ENCODE results near the gene IGSF3. TPM values are rescaled to one million over a fixed set of nuclear protein-coding genes. Genes with fewer than 3 reads are reported as not detected.

Gene IGSF3
- polyA plus RNA-seq, 1 donor (not counting 4 experiments of a cell fraction or from before 2014, with no cell fraction given) = 47.4 TPM

GRCh38 chr1:116716391-116716790, 48.9 kb upstream of the IGSF3 start:
- Histone ChIP-seq H3K36me3 (ENCODE audit: control insufficient read depth in 2 of 2, extremely low read depth in 1 of 2, insufficient read depth in 2 of 2, low read length in 2 of 2) (no peaks in the 10 kb centered on the region), H3K9me1 (ENCODE audit: control insufficient read depth, extremely low read depth, insufficient read depth, low read length) (no peaks in the 10 kb centered on the region), H3K27ac (ENCODE audit: control insufficient read depth, insufficient read depth, low read length) (no peak overlapping the region), H3K79me2 (ENCODE audit: control insufficient read depth, insufficient read depth, low read length) (no peaks in the 10 kb centered on the region), H3K9me3 (ENCODE audit: control insufficient read depth, low read depth, low read length) (no peaks in the 10 kb centered on the region), H3K4me1 (ENCODE audit: control insufficient read depth, extremely low read depth, insufficient read depth, low read length) (peaks cover 20% of the 10 kb centered on the region), H2AFZ (ENCODE audit: control insufficient read depth, low read length) (no peak overlapping the region), H3K4me3 (ENCODE audit: control insufficient read depth in 2 of 3, extremely low read depth in 1 of 3, insufficient read depth in 2 of 3, low read depth in 1 of 3, low read length in 3 of 3) (no peak overlapping the region), H3K4me2 (ENCODE audit: control insufficient read depth, extremely low read depth, insufficient read depth, low read depth, low read length) (no peak overlapping the region), H4K20me1 (ENCODE audit: control insufficient read depth, extremely low read depth, insufficient read depth, low read length) (no peaks in the 10 kb centered on the region), H3K9ac (ENCODE audit: control insufficient read depth, extremely low read depth, insufficient read depth, low read length) (no peak overlapping the region), H3K27me3 (ENCODE audit: control insufficient read depth, extremely low read depth, insufficient read depth, low read length) (no peaks in the 10 kb centered on the region)
- dilution Hi-C loops (cut with MboI; ENCODE audit: extremely low pct_ligation_motif_present, low sequenced_read_pairs) = no loop called here
- no peak for TF ChIP-seq EZH2 (IDR thresholded peaks at IDR 0.05; ENCODE audit: low read length)
- TF ChIP-seq CTCF (optimal IDR thresholded peaks at IDR 0.05 in 1 of 3, IDR thresholded peaks at IDR 0.05 in 1 of 3, conservative IDR thresholded peaks at IDR 0.05 in 1 of 3; ENCODE audit: extremely low read depth in 1 of 3, insufficient read depth in 2 of 3, low read length in 3 of 3) = no peak
- no peak for FAIRE-seq
- no peak for DNase-seq (ENCODE audit: low read depth, low spot score)

GRCh38 chr1:116713474-116713873, 45.9 kb upstream of the IGSF3 start:
- peaks cover 5% of the 10 kb centered on the region for H3K4me1 ChIP-seq (ENCODE audit: control insufficient read depth, extremely low read depth, insufficient read depth, low read length)
- no peak overlapping the region for H2AFZ ChIP-seq (ENCODE audit: control insufficient read depth, low read length)
- no peaks in the 10 kb centered on the region for H3K27me3 ChIP-seq (ENCODE audit: control insufficient read depth, extremely low read depth, insufficient read depth, low read length)
- no peak overlapping the region for H3K4me2 ChIP-seq (ENCODE audit: control insufficient read depth, extremely low read depth, insufficient read depth, low read depth, low read length)
- TF ChIP-seq CTCF (optimal IDR thresholded peaks at IDR 0.05 in 1 of 3, IDR thresholded peaks at IDR 0.05 in 1 of 3, conservative IDR thresholded peaks at IDR 0.05 in 1 of 3; ENCODE audit: extremely low read depth in 1 of 3, insufficient read depth in 2 of 3, low read length in 3 of 3) = no peak
- no peak for TF ChIP-seq EZH2 (IDR thresholded peaks at IDR 0.05; ENCODE audit: low read length)
- no peaks in the 10 kb centered on the region for H4K20me1 ChIP-seq (ENCODE audit: control insufficient read depth, extremely low read depth, insufficient read depth, low read length)
- FAIRE-seq = no peak
- dilution Hi-C loops (cut with MboI; ENCODE audit: extremely low pct_ligation_motif_present, low sequenced_read_pairs) = no loop called here
- no peak overlapping the region for H3K9ac ChIP-seq (ENCODE audit: control insufficient read depth, extremely low read depth, insufficient read depth, low read length)
- no peaks in the 10 kb centered on the region for H3K79me2 ChIP-seq (ENCODE audit: control insufficient read depth, insufficient read depth, low read length)
- DNase-seq (ENCODE audit: low read depth, low spot score) = no peak
- no peaks in the 10 kb centered on the region for H3K9me3 ChIP-seq (ENCODE audit: control insufficient read depth, low read depth, low read length)
- no peaks in the 10 kb centered on the region for H3K36me3 ChIP-seq (ENCODE audit: control insufficient read depth in 2 of 2, extremely low read depth in 1 of 2, insufficient read depth in 2 of 2, low read length in 2 of 2)
- H3K4me3 ChIP-seq (ENCODE audit: control insufficient read depth in 2 of 3, extremely low read depth in 1 of 3, insufficient read depth in 2 of 3, low read depth in 1 of 3, low read length in 3 of 3) = no peak overlapping the region
- H3K27ac ChIP-seq (ENCODE audit: control insufficient read depth, insufficient read depth, low read length) = no peak overlapping the region
- no peaks in the 10 kb centered on the region for H3K9me1 ChIP-seq (ENCODE audit: control insufficient read depth, extremely low read depth, insufficient read depth, low read length)

Measured in keratinocyte (primary cell).